Esophagus squamous epithelium (tissue), 5 donors: ENCODE measurements around the gene TEX53. TPM values are rescaled to one million over a fixed set of nuclear protein-coding genes. Genes with fewer than 3 reads are reported as not detected.

Experiments used
- DNase-seq: peaks from one replicate; lab custom pipeline; 2025; lab: John Stamatoyannopoulos, UW
- H3K27ac ChIP-seq, 4 donors: fragments of 200-600 bp; sonication (generic); one replicate each; pipeline ENCODE4 v1.5.1; 2016 to 2019; ENCODE audit warnings: mild to moderate bottlenecking in 1 of 4
- H3K27me3 ChIP-seq, 4 donors: fragments of 200-600 bp; sonication (generic); 1 replicate in 3 of 4; 2 replicates in 1 of 4; pipeline versions ENCODE4 v1.5.1 to v1.6.0; 2017 to 2021; ENCODE audit warnings: antibody characterized with exemption in 1 of 4
- H3K36me3 ChIP-seq, 3 donors: fragments of 200-600 bp; sonication (generic); one replicate each; pipeline ENCODE4 v1.5.1; 2016 to 2019
- H3K4me1 ChIP-seq, 3 donors: fragments of 200-600 bp; sonication (generic); one replicate each; pipeline ENCODE4 v1.5.1; 2017 to 2019
- H3K4me3 ChIP-seq, 4 donors: fragments of 200-600 bp; sonication (generic); 1 replicate in 3 of 4; 2 replicates in 1 of 4; pipeline ENCODE4 v1.5.1; 2016 to 2019; ENCODE audit warnings: mild to moderate bottlenecking in 2 of 4, moderate library complexity in 1 of 4
- H3K9me3 ChIP-seq, 3 donors: fragments of 200-600 bp; sonication (generic); one replicate each; pipeline ENCODE4 v1.5.1; 2016 to 2019
- POLR2A ChIP-seq, 4 donors: fragments of 450-650 bp; IDR thresholded peaks; one replicate each; pipeline ENCODE4 v1.6.1; 2017; ENCODE audit warnings: antibody characterized with exemption in 4 of 4, mild to moderate bottlenecking in 4 of 4, moderate library complexity in 3 of 4
- whole genome bisulfite sequencing, 2 donors: methylation state at CpG; one replicate each; pipeline ENCODE4 v1.1.5; 2018; 5-methylcytosine and 5-hydroxymethylcytosine counted together
- intact Hi-C: fragments of 100-400 bp; cut with DNase I; formaldehyde crosslinking; loops from one replicate; pipeline ENCODE4 v1.15.0; 2022
- total RNA-seq, 4 donors: library from RNA; depleted of rRNA; stranded (reverse); fragments of >200 nt; gene quantifications; one replicate each; pipeline ENCODE4 v1.1.0, GENCODE V29; 2016
- TF ChIP-seq, protein P1 (sequence below), 6 experiments: fragments of 450-650 bp in 4 of 6; fragments of 200-600 bp in 2 of 6; sonication (generic) in 2 of 6; IDR thresholded peaks; one replicate each; pipeline ENCODE4 v1.5.1; 2016 to 2019; ENCODE audit warnings: antibody characterized with exemption in 6 of 6, mild to moderate bottlenecking in 4 of 6, moderate library complexity in 4 of 6
- donor health status: DM: yes; HTN: yes; CAD: no.

The TEX53 gene
- total RNA-seq, 4 donors from 2014 or later, result not detected

GRCh38 chr9:114616684-114617520 is 40.7 kb downstream of the TEX53 start:
- peaks cover 0 to 9% (median 0%) of the 10 kb centered on the region in 3 donors for H3K36me3 ChIP-seq
- intact Hi-C loops, result no loop called here
- peaks cover 15 to 70% (median 30%) of the 10 kb centered on the region in 3 donors for H3K4me1 ChIP-seq
- no peak overlapping the region for H3K4me3 ChIP-seq
- H3K27me3 ChIP-seq, result no peaks in the 10 kb centered on the region
- H3K9me3 ChIP-seq, result no peaks in the 10 kb centered on the region
- H3K27ac ChIP-seq, result peak overlapping the region; percentile 34 to 68 (median 50)
- 13 to 15% methylated on average over 3 of the region's 4 CpGs for WGBS, 2 donors
- peak; percentile 26 for DNase-seq
- no peak for TF ChIP-seq POLR2A (IDR thresholded peaks at IDR 0.05)
- TF ChIP-seq, protein P1, sequence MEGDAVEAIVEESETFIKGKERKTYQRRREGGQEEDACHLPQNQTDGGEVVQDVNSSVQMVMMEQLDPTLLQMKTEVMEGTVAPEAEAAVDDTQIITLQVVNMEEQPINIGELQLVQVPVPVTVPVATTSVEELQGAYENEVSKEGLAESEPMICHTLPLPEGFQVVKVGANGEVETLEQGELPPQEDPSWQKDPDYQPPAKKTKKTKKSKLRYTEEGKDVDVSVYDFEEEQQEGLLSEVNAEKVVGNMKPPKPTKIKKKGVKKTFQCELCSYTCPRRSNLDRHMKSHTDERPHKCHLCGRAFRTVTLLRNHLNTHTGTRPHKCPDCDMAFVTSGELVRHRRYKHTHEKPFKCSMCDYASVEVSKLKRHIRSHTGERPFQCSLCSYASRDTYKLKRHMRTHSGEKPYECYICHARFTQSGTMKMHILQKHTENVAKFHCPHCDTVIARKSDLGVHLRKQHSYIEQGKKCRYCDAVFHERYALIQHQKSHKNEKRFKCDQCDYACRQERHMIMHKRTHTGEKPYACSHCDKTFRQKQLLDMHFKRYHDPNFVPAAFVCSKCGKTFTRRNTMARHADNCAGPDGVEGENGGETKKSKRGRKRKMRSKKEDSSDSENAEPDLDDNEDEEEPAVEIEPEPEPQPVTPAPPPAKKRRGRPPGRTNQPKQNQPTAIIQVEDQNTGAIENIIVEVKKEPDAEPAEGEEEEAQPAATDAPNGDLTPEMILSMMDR (IDR thresholded peaks at IDR 0.05), result no peak

DNA sequence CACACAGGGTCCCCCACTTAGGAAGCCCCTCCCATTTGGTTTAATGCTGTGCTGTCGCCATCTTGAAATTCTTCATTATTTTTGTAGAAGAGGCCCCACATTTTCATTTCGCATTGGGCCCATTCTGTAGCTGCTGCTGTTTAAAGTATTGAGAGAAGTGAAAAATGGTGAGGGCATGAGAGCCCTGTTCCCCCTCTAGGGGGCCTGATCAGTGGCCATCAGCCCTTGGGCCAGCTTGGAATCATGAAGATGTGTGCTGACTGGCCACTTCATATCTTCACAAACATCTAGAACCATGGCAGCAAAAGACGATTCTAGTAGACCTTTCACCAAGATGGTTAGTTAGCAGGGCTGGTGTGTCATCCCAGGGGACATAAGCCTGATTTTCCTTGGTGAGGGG is 43.2 kb downstream of the TEX53 start:
- TF ChIP-seq POLR2A (IDR thresholded peaks at IDR 0.05), result no peak
- TF ChIP-seq, protein P1 (IDR thresholded peaks at IDR 0.05), result no peak
- Histone ChIP-seq H3K27ac (no peak overlapping the region), H3K9me3 (no peaks in the 10 kb centered on the region), H3K27me3 (no peaks in the 10 kb centered on the region), H3K4me3 (no peak overlapping the region), H3K4me1 (peaks cover 15 to 78% (median 35%) of the 10 kb centered on the region in 3 donors), H3K36me3 (peaks cover 0 to 6% (median 0%) of the 10 kb centered on the region in 3 donors)
- intact Hi-C loops, result no loop called here
- no peak for DNase-seq
- WGBS, 2 donors, result 85 to 96% methylated on average over 3 of the region's 3 CpGs

DNA sequence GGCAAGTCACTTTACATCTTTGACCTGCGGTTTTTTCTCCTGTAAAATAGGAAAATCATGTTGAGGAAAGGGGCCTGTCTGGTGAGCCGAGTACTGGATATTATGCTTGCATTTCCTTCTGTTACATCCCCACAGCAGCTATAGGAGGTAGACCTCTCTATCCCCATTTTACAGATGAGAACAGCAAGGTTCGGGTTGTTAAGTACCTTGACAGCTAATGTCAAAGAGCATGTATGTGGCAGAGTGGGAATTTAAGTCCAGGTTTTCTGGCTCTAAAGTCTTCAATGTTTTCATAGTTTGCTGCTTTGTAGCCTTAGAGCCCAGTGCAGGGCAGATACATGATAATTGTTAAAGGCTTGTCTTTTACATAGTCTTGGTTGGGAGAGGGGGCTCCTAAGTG is 43.7 kb downstream of the TEX53 start:
- TF ChIP-seq, protein P1 (IDR thresholded peaks at IDR 0.05), result no peak
- no peak for TF ChIP-seq POLR2A (IDR thresholded peaks at IDR 0.05)
- intact Hi-C loops, result no loop called here
- 62 to 95% methylated on average over 2 to 3 of the region's 3 CpGs for WGBS, 2 donors
- Histone ChIP-seq H3K27ac (no peak overlapping the region), H3K9me3 (no peaks in the 10 kb centered on the region), H3K4me1 (peaks cover 15 to 73% (median 34%) of the 10 kb centered on the region in 3 donors), H3K36me3 (peaks cover 0 to 6% (median 0%) of the 10 kb centered on the region in 3 donors), H3K27me3 (no peaks in the 10 kb centered on the region), H3K4me3 (no peak overlapping the region)
- DNase-seq, result no peak

- peak overlapping the region; percentile 86 to 96 (median 92) for H3K27ac ChIP-seq
- H3K36me3 ChIP-seq, result peaks cover 0 to 4% (median 0%) of the 10 kb centered on the region in 3 donors
- 35 to 55% methylated on average over 4 to 5 of the region's 7 CpGs for WGBS, 2 donors
- TF ChIP-seq, protein P1 (IDR thresholded peaks at IDR 0.05), result no peak
- no peak for TF ChIP-seq POLR2A (IDR thresholded peaks at IDR 0.05)
- peaks cover 15 to 66% (median 31%) of the 10 kb centered on the region in 3 donors for H3K4me1 ChIP-seq
- H3K27me3 ChIP-seq, result no peaks in the 10 kb centered on the region
- no peaks in the 10 kb centered on the region for H3K9me3 ChIP-seq
- no peak overlapping the region for H3K4me3 ChIP-seq
- intact Hi-C loops, result no loop called here
- no peak for DNase-seq
Measured at GRCh38 chr9:114613087-114613486, 44.5 kb downstream of the TEX53 start.

DNA sequence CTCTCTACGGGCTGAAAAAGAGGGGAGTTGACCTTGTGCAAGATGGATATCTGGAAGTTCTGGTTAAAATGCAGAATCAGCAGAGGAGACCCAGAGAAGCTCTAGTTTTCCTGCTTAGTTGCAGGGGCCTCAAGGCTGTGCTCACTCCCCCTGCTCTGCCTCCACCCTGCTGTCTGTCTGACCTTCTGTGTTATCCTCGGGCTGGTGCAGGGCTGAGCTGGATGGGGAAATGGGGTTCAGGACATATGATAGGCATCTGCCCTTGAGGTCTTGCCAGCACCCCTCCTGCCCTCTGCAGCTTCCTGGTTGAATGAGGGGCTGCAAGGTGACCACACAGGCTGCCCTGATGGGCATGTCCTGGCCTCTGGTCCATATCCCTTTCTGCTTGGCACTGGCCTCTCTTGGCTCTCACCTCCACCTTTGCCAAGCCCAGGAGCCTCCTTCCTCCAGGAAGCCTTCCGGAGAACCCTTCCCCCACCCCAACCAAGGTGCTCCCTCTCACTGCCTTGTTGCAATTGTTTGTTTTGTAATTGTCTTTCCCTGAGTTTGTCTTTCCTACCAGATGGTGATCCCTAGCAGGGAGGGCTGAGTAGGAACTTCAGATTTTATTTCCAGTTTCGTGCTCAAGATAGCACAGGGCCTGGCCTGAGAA is 45.2 kb downstream of the TEX53 start:
- no peak for TF ChIP-seq POLR2A (IDR thresholded peaks at IDR 0.05)
- TF ChIP-seq, protein P1 (IDR thresholded peaks at IDR 0.05), result no peak
- H3K36me3 ChIP-seq, result no peaks in the 10 kb centered on the region
- H3K27me3 ChIP-seq, result no peaks in the 10 kb centered on the region
- no peak for DNase-seq
- WGBS, 2 donors, result 30 to 41% methylated on average over 4 of the region's 4 CpGs
- peak overlapping the region; percentile 56 to 82 (median 73) for H3K4me3 ChIP-seq
- H3K9me3 ChIP-seq, result no peaks in the 10 kb centered on the region
- peaks cover 15 to 59% (median 31%) of the 10 kb centered on the region in 3 donors for H3K4me1 ChIP-seq
- peak overlapping the region; percentile 86 to 96 (median 92) for H3K27ac ChIP-seq
- intact Hi-C loops, result no loop called here
